Measurements from ENCODE around the gene UCKL1.

DNA sequence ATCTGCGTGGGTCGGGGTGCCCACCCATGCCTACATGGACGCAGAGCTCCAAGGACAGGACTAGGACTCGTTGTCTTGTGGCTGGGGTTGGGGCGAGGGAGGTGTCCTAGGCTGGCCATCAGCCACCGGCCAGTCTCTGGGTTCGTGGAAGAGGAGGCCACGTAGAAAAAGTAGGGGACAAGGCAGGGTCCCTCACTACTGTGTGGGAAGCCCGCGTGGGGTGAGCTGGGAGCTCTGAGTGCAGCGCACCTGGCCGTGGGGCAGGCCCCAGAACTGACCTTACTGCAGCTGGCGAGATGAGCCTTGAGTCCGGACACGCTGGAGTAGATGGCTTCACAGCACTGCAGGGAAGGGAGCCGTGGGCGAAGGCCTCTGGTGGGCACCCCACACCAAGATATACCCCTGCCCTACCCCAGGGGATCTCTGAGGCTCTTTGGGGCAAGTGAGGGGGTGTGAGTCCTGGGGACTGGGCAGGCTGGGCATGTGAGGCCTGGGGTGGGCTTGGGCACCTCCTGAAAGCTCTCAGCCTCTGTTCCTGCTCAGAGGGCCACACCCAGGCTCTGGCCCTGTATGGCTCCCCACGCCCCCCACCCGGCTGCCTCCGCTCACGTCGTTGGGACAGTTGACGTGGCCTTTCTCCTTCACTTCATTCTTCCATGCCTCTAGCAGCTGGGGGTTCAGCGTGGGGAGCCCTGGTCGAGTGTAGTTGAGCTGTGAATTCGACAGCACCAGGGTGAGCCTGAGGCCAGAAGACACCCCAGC, 5.6 kb upstream of the UCKL1 start:
- TF ChIP-seq, protein P1, sequence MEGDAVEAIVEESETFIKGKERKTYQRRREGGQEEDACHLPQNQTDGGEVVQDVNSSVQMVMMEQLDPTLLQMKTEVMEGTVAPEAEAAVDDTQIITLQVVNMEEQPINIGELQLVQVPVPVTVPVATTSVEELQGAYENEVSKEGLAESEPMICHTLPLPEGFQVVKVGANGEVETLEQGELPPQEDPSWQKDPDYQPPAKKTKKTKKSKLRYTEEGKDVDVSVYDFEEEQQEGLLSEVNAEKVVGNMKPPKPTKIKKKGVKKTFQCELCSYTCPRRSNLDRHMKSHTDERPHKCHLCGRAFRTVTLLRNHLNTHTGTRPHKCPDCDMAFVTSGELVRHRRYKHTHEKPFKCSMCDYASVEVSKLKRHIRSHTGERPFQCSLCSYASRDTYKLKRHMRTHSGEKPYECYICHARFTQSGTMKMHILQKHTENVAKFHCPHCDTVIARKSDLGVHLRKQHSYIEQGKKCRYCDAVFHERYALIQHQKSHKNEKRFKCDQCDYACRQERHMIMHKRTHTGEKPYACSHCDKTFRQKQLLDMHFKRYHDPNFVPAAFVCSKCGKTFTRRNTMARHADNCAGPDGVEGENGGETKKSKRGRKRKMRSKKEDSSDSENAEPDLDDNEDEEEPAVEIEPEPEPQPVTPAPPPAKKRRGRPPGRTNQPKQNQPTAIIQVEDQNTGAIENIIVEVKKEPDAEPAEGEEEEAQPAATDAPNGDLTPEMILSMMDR (conservative IDR thresholded peaks at IDR 0.05; ENCODE audit: low read length) = no peak
- TF ChIP-seq EZH2phosphoT487 (IDR thresholded peaks at IDR 0.05; ENCODE audit: borderline replicate concordance, low read depth, low read length) = no peak

All from OCI-LY7 (cell line).